HEK293 (cell line): ENCODE measurements around the gene PCDHGB2.
A peak's percentile ranks its signal among the peaks of the same experiment; 100 is the strongest.
"Not testable (repeated sequence)": the region's sequence is repeated elsewhere in the genome, so short reads cannot be mapped to it uniquely, and the experiment has no call there.

Experiments used
- CTCF ChIA-PET: fragments of 350-600 bp; formaldehyde crosslinking; extraction: SDS; loops from one replicate; lab custom pipeline; 2021; ENCODE audit warnings: antibody characterized with exemption; lab: Yijun Ruan, JAX
- POLR2A ChIA-PET: fragments of 300-600 bp; formaldehyde crosslinking; extraction: SDS; loops from one replicate; lab custom pipeline; 2020; ENCODE audit warnings: antibody characterized with exemption, inconsistent platforms; lab: Yijun Ruan, JAX
- H3K27ac ChIP-seq: fragments of 200-500 bp; sonication (Bioruptor generic); 2 replicates; pipeline ENCODE4 v1.5.1; 2014; ENCODE audit warnings: low read depth, low read length, control low read depth, inconsistent platforms; ENCODE audit errors: extremely low read depth
- H3K36me3 ChIP-seq, 2 experiments: fragments of 200-500 bp in 1 of 2; sonication (Bioruptor generic) in 1 of 2; 1 replicate in 1 of 2; 2 replicates in 1 of 2; pipeline ENCODE4 v1.5.1; 2014 to 2017; ENCODE audit warnings: inconsistent platforms in 2 of 2, low read length in 2 of 2; ENCODE audit not compliant: control insufficient read depth in 2 of 2, insufficient read depth in 1 of 2
- H3K4me1 ChIP-seq: fragments of 200-500 bp; sonication (Bioruptor generic); 2 replicates; pipeline ENCODE4 v1.5.1; 2014; ENCODE audit warnings: mild to moderate bottlenecking, low read length, inconsistent platforms; ENCODE audit not compliant: control insufficient read depth, insufficient read depth
- H3K4me3 ChIP-seq: 2 replicates; pipeline ENCODE4 v1.5.1; 2011; ENCODE audit warnings: low read depth, mild to moderate bottlenecking, control low read depth, low read length, moderate library complexity
- H3K9me3 ChIP-seq: fragments of 200-500 bp; sonication (Bioruptor generic); 2 replicates; pipeline ENCODE4 v1.5.1; 2014; ENCODE audit warnings: low read depth, low read length, inconsistent platforms; ENCODE audit not compliant: control insufficient read depth, insufficient read depth
- BCL11A ChIP-seq: fragments of 450-650 bp; formaldehyde crosslinking; IDR thresholded peaks from 2 replicates; pipeline ENCODE4 v1.5.1; 2016; ENCODE audit warnings: low read depth, missing biosample characterization, missing genetic modification characterization
- GLIS1 ChIP-seq: fragments of 450-650 bp; formaldehyde crosslinking; IDR thresholded peaks from 2 replicates; pipeline ENCODE4 v1.5.1; 2016; ENCODE audit warnings: missing biosample characterization, missing genetic modification characterization
- KLF16 ChIP-seq: fragments of 450-650 bp; formaldehyde crosslinking; IDR thresholded peaks from 2 replicates; pipeline ENCODE4 v1.5.1; 2017; ENCODE audit warnings: missing biosample characterization, missing genetic modification characterization
- RBAK ChIP-seq: fragments of 450-650 bp; formaldehyde crosslinking; IDR thresholded peaks from 2 replicates; pipeline ENCODE4 v1.5.1; 2016; ENCODE audit warnings: missing biosample characterization, missing genetic modification characterization
- REPIN1 ChIP-seq: fragments of 450-650 bp; formaldehyde crosslinking; IDR thresholded peaks from 2 replicates; pipeline ENCODE4 v1.5.1; 2017; ENCODE audit warnings: missing biosample characterization, missing genetic modification characterization, low read depth
- YY1 ChIP-seq: fragments of 450-650 bp; formaldehyde crosslinking; IDR thresholded peaks from 2 replicates; pipeline ENCODE4 v1.5.1; 2018; ENCODE audit warnings: missing biosample characterization, missing genetic modification characterization
- ZNF2 ChIP-seq: fragments of 450-650 bp; formaldehyde crosslinking; IDR thresholded peaks from 2 replicates; pipeline ENCODE4 v1.5.1; 2016; ENCODE audit warnings: missing biosample characterization, missing genetic modification characterization
- ZNF335 ChIP-seq: fragments of 450-650 bp; formaldehyde crosslinking; conservative IDR thresholded peaks from 2 replicates; pipeline ENCODE4 v1.5.1; 2016; ENCODE audit warnings: missing biosample characterization, missing genetic modification characterization
- ZNF571 ChIP-seq: fragments of 450-650 bp; formaldehyde crosslinking; IDR thresholded peaks from 2 replicates; pipeline ENCODE4 v1.5.0; 2017; ENCODE audit warnings: missing biosample characterization, missing genetic modification characterization
- ZNF600 ChIP-seq: fragments of 450-650 bp; formaldehyde crosslinking; IDR thresholded peaks from 2 replicates; pipeline ENCODE4 v1.5.1; 2016; ENCODE audit warnings: missing biosample characterization, missing genetic modification characterization
- ZNF610 ChIP-seq: fragments of 450-650 bp; formaldehyde crosslinking; IDR thresholded peaks from 2 replicates; pipeline ENCODE4 v1.5.1; 2016; ENCODE audit warnings: missing biosample characterization, missing genetic modification characterization, borderline replicate concordance
- ZNF654 ChIP-seq: fragments of 450-650 bp; formaldehyde crosslinking; IDR thresholded peaks from 2 replicates; pipeline ENCODE4 v1.5.1; 2016; ENCODE audit warnings: low read depth, missing biosample characterization, missing genetic modification characterization
- ZNF660 ChIP-seq: fragments of 450-650 bp; IDR thresholded peaks from 2 replicates; pipeline ENCODE4 v1.5.1; 2018; ENCODE audit warnings: missing biosample characterization, mild to moderate bottlenecking, missing genetic modification characterization
- ZNF701 ChIP-seq: fragments of 450-650 bp; formaldehyde crosslinking; IDR thresholded peaks from 2 replicates; pipeline ENCODE4 v1.5.1; 2016; ENCODE audit warnings: missing biosample characterization, missing genetic modification characterization
- ZNF776 ChIP-seq: fragments of 450-650 bp; formaldehyde crosslinking; IDR thresholded peaks from 2 replicates; pipeline ENCODE4 v1.5.0; 2017; ENCODE audit warnings: missing biosample characterization, missing genetic modification characterization, borderline replicate concordance
- ZSCAN30 ChIP-seq: fragments of 450-650 bp; IDR thresholded peaks from 2 replicates; pipeline ENCODE4 v1.5.1; 2018; ENCODE audit warnings: missing biosample characterization, mild to moderate bottlenecking, missing genetic modification characterization, moderate library complexity
- TF ChIP-seq, protein P1 (sequence below): fragments of 450-650 bp; formaldehyde crosslinking; IDR thresholded peaks from 2 replicates; pipeline ENCODE4 v1.5.1; 2016; ENCODE audit warnings: missing biosample characterization, missing genetic modification characterization
- TF ChIP-seq, protein P2 (sequence below): fragments of 450-650 bp; formaldehyde crosslinking; IDR thresholded peaks from 2 replicates; pipeline ENCODE4 v1.5.1; 2016; ENCODE audit warnings: missing biosample characterization, missing genetic modification characterization

The PCDHGB2 gene

DNA sequence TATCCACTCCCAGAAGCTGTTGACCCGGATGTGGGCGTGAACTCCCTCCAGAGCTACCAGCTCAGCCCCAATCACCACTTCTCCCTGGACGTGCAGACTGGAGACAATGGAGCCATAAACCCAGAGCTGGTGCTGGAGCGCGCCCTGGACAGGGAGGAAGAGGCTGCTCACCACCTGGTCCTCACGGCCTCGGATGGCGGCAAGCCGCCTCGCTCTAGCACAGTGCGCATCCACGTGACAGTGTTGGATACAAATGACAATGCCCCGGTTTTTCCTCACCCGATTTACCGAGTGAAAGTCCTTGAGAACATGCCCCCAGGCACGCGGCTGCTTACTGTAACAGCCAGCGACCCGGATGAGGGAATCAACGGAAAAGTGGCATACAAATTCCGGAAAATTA, 33.5 kb downstream of the PCDHGB2 start:
- no peak overlapping the region for H3K27ac ChIP-seq
- no peak overlapping the region for H3K4me3 ChIP-seq
- H3K9me3 ChIP-seq = no peaks in the 10 kb centered on the region
- no peaks in the 10 kb centered on the region for H3K4me1 ChIP-seq
- POLR2A ChIA-PET = no interaction called here
- H3K36me3 ChIP-seq = no peaks in the 10 kb centered on the region
- TF ChIP-seq BCL11A (tag by site-specific recombination) (no peak), ZNF2 (tag by site-specific recombination) (no peak), RBAK (no peak), REPIN1 (tag by site-specific recombination) (no peak), ZSCAN30 (no peak), YY1 (tag by site-specific recombination) (no peak), ZNF571 (tag by site-specific recombination) (no peak), ZNF776 (tag by site-specific recombination) (no peak), ZNF701 (tag by site-specific recombination) (no peak), GLIS1 (tag by site-specific recombination) (no peak), KLF16 (tag by site-specific recombination) (no peak)
- CTCF ChIA-PET = interaction anchor here (0.6 to 4.2 kb wide), 10 partner anchors 10 to 483 kb away, joined by 3 to 25 read pairs (median 5); partner anchors contain the start of genes PCDHGA11, PCDHGA6, PCDHGA7 and PCDHGB6

- POLR2A ChIA-PET, H3K4me1 ChIP-seq, H3K27ac ChIP-seq, H3K36me3 ChIP-seq, H3K9me3 ChIP-seq, H3K4me3 ChIP-seq: not testable (repeated sequence)
- TF ChIP-seq, protein P1, sequence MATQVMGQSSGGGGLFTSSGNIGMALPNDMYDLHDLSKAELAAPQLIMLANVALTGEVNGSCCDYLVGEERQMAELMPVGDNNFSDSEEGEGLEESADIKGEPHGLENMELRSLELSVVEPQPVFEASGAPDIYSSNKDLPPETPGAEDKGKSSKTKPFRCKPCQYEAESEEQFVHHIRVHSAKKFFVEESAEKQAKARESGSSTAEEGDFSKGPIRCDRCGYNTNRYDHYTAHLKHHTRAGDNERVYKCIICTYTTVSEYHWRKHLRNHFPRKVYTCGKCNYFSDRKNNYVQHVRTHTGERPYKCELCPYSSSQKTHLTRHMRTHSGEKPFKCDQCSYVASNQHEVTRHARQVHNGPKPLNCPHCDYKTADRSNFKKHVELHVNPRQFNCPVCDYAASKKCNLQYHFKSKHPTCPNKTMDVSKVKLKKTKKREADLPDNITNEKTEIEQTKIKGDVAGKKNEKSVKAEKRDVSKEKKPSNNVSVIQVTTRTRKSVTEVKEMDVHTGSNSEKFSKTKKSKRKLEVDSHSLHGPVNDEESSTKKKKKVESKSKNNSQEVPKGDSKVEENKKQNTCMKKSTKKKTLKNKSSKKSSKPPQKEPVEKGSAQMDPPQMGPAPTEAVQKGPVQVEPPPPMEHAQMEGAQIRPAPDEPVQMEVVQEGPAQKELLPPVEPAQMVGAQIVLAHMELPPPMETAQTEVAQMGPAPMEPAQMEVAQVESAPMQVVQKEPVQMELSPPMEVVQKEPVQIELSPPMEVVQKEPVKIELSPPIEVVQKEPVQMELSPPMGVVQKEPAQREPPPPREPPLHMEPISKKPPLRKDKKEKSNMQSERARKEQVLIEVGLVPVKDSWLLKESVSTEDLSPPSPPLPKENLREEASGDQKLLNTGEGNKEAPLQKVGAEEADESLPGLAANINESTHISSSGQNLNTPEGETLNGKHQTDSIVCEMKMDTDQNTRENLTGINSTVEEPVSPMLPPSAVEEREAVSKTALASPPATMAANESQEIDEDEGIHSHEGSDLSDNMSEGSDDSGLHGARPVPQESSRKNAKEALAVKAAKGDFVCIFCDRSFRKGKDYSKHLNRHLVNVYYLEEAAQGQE (tag by site-specific recombination) = 0 out of 2 replicates have a peak, but pooled peaks have one; percentile 39
- CTCF ChIA-PET = interaction anchor here (1.0 to 4.2 kb wide), 5 partner anchors 8 to 169 kb away, joined by 6 to 57 read pairs (median 12); partner anchors contain the start of gene PCDHGB3
Observed at GRCh38 chr5:141394401-141395187, 34.8 kb downstream of the PCDHGB2 start.

DNA sequence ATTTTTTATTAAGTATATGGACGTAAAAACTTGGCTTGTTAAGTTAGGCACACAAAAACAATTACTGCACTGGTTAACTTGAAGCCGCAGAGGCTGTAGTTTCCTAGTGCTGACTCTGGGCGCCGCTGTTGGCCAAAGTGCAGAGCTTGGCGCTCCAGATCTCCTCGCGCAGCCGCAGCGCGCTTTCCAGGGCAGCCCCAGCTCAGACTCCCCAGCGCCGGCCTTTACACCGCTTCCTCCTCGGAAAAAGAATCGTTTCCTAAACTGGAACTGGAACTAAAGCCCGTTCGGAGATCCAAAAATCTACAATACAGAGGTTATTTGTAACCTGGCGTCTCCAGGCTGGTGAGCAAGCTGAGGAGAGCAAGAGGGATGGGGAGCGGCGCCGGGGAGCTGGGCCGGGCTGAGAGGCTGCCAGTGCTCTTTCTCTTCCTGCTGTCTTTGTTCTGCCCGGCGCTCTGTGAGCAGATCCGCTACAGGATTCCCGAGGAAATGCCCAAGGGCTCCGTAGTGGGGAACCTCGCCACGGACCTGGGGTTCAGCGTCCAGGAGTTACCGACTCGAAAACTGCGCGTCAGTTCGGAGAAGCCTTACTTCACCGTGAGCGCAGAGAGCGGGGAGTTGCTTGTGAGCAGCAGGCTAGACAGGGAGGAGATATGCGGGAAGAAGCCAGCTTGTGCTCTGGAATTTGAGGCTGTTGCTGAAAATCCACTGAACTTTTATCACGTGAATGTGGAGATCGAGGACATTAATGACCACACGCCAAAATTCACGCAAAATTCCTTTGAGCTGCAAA, 38.2 kb downstream of the PCDHGB2 start, which contains the start of gene PCDHGB5:
PCDHGB5 (plus strand) TSS at position 192 of the 796 bp plus-strand sequence; CDS start at position 373, 181 bp downstream.
- ChIA-PET CTCF (interaction anchor here (0.6 to 4.2 kb wide), 36 partner anchors 9 to 558 kb away, joined by 3 to 57 read pairs (median 4); partner anchors contain the start of genes PCDHB14, PCDHB15, PCDHB9 and PCDHGA10), POLR2A (interaction anchor here (0.7 to 2.1 kb wide), 3 partner anchors 78 to 160 kb away, joined by 3 to 6 read pairs (median 3); partner anchors contain the start of gene TAF7)
- H3K4me1 ChIP-seq, H3K27ac ChIP-seq, H3K9me3 ChIP-seq, H3K36me3 ChIP-seq: not testable (repeated sequence)
- peak within 1 kb of the TSS; percentile 32 for H3K4me3 ChIP-seq
- TF ChIP-seq ZNF654 (tag by site-specific recombination) (peak; percentile 61), ZNF2 (tag by site-specific recombination) (peak; percentile 90), ZNF335 (tag by site-specific recombination) (peak; percentile 43), ZNF600 (tag by site-specific recombination) (peak; percentile 43; the same call in 1 of the 2 replicates), ZNF610 (tag by site-specific recombination) (peak; percentile 97), ZNF660 (0 out of 2 replicates have a peak, but pooled peaks have one; percentile 11)
- TF ChIP-seq, protein P2, sequence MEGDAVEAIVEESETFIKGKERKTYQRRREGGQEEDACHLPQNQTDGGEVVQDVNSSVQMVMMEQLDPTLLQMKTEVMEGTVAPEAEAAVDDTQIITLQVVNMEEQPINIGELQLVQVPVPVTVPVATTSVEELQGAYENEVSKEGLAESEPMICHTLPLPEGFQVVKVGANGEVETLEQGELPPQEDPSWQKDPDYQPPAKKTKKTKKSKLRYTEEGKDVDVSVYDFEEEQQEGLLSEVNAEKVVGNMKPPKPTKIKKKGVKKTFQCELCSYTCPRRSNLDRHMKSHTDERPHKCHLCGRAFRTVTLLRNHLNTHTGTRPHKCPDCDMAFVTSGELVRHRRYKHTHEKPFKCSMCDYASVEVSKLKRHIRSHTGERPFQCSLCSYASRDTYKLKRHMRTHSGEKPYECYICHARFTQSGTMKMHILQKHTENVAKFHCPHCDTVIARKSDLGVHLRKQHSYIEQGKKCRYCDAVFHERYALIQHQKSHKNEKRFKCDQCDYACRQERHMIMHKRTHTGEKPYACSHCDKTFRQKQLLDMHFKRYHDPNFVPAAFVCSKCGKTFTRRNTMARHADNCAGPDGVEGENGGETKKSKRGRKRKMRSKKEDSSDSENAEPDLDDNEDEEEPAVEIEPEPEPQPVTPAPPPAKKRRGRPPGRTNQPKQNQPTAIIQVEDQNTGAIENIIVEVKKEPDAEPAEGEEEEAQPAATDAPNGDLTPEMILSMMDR (tag by site-specific recombination) = 0 out of 2 replicates have a peak, but pooled peaks have one; percentile 37
